NCI-H1092 treated with DMSO at 0.1 percent for 48 hours (cell line): ENCODE results near the gene GRIN2C.

Experiments
- DNase-seq: peaks from one replicate; lab custom pipeline; 2025; lab: John Stamatoyannopoulos, UW

GRIN2C gene

DNA sequence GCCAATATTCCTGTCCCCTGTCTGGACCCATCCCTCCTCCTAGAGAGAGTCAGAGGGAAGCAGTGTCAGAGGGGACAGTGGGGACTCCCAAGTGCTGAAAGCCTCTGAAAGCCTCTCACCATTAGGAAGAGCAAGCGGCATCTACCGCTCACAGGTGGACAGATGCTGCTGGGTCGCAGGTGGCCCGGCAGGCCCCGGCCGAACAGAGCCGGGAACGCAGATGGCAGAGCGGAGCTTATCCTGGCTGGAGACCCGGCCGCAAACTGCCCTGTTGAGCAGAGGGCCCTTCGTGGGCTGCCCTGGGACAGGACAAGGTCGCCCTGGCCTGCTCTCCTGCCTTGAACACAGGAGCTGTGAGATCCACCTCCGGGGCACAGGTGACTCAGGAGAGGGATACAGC is 60.6 kb downstream of the GRIN2C start:
- DNase-seq: no peak

DNA sequence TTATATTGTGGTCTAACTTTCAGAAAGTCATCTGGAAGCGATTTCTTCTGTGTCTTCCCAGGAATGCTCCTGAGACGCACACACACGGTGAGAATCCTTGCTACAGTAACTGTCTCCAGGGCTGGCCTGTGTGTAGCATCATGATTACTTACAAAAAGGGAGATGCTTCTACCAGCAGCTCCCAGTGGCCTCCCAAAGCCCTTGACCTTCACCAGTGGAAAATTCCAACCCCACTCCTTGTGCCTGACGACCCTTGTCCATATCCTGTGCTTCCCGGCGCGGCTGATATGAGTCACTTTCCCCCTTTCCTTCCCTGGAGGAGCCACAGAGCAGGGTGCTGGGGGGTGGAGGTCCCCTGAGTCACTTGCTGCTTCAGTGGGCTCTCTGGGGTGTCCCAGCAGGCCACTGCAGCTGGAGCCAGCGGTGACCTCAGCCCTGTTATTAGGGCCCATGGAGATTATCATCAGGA is 61.4 kb downstream of the GRIN2C start:
- no peak for DNase-seq

DNA sequence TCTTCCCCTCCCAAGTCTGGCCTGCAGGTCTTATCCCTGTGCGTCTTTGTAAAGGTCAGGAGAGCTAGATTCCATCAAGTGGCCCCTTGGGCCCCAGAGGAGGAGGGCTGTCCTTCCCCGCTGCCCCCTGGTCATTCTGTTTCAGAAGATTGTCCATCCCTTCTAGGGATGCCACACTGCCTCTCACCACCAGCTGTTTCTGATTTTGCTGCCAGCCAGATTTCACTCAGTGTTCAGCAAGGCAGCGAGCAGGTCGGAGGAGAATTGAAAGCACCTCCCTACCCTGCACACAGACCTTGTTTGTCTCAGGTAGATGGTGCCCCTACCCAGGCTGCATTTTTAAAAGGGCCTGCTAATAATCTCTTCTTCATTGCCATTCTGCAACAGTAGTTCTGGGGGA is 61.9 kb downstream of the GRIN2C start:
- DNase-seq: no peak

DNA sequence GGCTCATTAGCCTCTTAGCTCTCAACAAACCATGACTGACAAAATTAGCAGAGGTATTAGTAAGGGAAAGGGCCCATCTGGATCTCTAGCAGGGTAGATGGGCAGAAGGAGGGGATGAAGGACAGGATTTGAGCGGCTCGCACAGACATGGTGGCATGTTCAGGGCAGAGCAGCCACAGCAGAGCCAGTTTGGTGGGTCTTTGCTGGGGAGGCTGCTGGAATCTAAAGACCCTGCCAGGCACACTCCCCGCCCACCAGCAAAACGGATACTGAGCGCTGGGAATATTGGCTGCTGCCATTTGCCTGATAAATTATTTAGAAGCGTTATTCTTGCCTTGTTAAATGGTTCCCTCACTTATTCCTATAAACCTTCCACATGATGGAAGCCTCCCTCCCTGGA is 62.8 kb downstream of the GRIN2C start:
- no peak for DNase-seq

DNA sequence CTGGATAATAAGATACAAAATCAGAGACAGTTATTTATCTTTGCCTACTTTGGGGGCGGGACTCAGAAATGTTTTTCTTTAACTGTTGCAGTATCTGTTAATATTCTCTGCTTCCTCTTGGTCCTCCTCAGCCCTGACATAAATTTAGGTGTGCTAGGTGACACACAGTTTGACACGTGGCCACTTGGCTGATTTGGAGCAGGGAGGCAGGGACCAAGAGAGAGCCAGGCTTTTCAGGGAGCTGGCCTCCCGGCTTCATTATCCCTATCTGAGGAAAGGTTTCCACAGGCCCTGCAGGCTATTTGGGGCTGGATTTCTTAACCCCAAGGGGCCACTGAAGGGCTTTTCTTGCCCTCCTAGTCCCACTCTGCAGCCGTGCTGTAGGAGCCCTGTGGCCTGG is 63.5 kb downstream of the GRIN2C start:
- no peak for DNase-seq

DNA sequence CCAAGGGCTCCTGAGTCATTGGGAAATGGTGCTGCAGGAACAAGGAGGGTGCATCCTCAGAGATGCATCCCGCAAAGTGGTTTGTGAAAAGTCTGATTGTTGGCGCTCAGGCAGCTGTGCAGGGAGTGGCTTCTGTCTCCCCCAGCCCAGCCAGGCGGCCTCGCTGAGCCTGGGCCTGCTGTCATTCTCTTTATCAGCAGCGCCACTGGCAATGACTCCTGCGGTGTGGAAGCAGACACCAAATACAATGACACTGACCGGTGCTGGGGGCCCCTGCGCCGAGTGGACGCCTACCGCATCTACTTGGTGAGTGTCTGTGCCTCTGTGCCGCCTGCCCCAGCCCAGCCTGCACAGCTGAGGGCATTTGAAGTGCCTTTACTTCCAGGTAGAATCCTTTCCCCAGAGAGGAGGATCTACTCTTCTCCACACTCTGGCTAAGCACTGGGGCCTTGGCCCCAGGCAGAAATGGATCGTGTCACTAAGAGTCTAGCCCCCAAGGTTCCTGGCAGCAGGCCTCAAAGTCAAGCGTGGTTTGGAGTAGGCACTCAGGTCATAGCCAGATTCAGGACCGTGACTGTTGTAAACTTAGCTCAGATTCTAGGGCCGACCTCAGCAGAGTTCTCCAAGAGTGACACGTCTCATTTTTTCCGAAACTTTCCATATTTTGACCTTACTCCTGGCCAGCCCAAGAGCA is 64.2 kb downstream of the GRIN2C start:
- DNase-seq: no peak

DNA sequence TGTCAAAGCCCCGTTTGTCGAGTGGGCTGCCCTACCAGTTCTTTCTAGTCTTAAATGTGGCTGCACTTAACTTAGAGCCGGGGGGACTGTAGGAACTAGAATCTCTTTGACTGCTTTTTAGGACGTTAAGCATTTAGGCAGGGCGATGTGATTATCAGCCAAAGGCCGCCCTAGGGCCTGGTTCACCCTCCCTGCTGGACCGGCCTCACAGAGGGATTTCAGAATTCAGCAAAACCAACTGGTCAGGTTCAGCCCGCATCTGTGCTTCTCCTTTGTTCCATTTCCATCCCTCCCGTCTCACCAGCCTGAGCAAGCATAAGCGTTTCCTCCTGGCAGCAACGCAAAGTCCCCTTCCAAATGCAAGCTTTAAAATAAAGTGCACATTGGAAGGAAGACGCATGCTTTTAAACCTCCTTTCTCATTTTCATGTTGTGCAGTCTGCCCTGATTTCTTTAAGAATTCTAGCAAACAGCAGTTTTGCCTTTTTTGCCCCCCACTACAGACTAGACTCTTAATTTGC is 67.0 kb downstream of the GRIN2C start:
- DNase-seq: no peak
